MCF 10A (cell line): ENCODE data around the gene COX19. TPM values are rescaled to one million over a fixed set of nuclear protein-coding genes. Genes with fewer than 3 reads are reported as not detected.
"Not testable (repeated sequence)": the region's sequence is repeated elsewhere in the genome, so short reads cannot be mapped to it uniquely, and the experiment has no call there.

Experiments used
- BruUV-seq: library from RNA; stranded (reverse); fragments of 400-500 nt; replicated peaks from 2 replicates; lab custom pipeline; 2021; lab: Mats Ljungman, UMichigan
- CTCF ChIA-PET: fragments of 300-600 bp; sonication (Branson Sonifier 250); formaldehyde crosslinking; extraction: SDS; loops from one replicate; lab custom pipeline; 2021; ENCODE audit warnings: antibody characterized with exemption, inconsistent platforms; lab: Yijun Ruan, JAX
- POLR2A ChIA-PET: fragments of 300-600, 350-650 bp; sonication (Branson Sonifier 250); formaldehyde crosslinking; extraction: SDS; loops from one replicate; lab custom pipeline; 2020; ENCODE audit warnings: antibody characterized with exemption, inconsistent platforms; lab: Yijun Ruan, JAX
- DNase-seq: peaks from one replicate; pipeline ENCODE4 v3.0.0-alpha.2; 2018; ENCODE audit not compliant: unreplicated experiment
- H3K27ac Mint-ChIP-seq: one replicate; pipeline ENCODE4 v1.8.0; 2022; ENCODE audit warnings: mild to moderate bottlenecking, low read depth, mixed read lengths; ENCODE audit not compliant: unreplicated experiment
- H3K27me3 Mint-ChIP-seq: one replicate; pipeline ENCODE4 v1.8.0; 2022; ENCODE audit warnings: mixed read lengths; ENCODE audit not compliant: insufficient read depth, unreplicated experiment
- H3K36me3 Mint-ChIP-seq: one replicate; pipeline ENCODE4 v1.8.0; 2022; ENCODE audit warnings: mild to moderate bottlenecking, moderate library complexity, mixed read lengths; ENCODE audit not compliant: insufficient read depth, unreplicated experiment
- H3K4me1 Mint-ChIP-seq: one replicate; pipeline ENCODE4 v1.8.0; 2022; ENCODE audit warnings: mixed read lengths; ENCODE audit not compliant: insufficient read depth, unreplicated experiment
- H3K4me3 Mint-ChIP-seq: one replicate; pipeline ENCODE4 v1.8.0; 2022; ENCODE audit warnings: mild to moderate bottlenecking, moderate library complexity, mixed read lengths; ENCODE audit not compliant: unreplicated experiment
- H3K9me3 Mint-ChIP-seq: one replicate; pipeline ENCODE4 v1.8.0; 2022; ENCODE audit warnings: mixed read lengths; ENCODE audit not compliant: unreplicated experiment
- intact Hi-C: fragments of 100-400 bp; cut with micrococcal nuclease; formaldehyde crosslinking; loops from 2 replicates; pipeline ENCODE4 v1.14.1; 2022
- total RNA-seq: library from RNA; stranded (reverse); gene quantifications from 2 replicates; pipeline ENCODE4 v1.2.3, GENCODE V29; 2022
- TF ChIP-seq, protein P1 (sequence below): fragments of 200-600 bp; IDR thresholded peaks from one replicate; pipeline ENCODE4 v1.8.0; 2022; ENCODE audit warnings: antibody characterized with exemption, mild to moderate bottlenecking; ENCODE audit not compliant: unreplicated experiment

The COX19 gene
- total RNA-seq, 1 experiment from 2014 or later = 16.5 TPM

- H3K27ac Mint-ChIP-seq = peak overlapping the region; percentile 59
- no TSS peak for BruUV-seq
- POLR2A ChIA-PET = interaction anchor here (0.7 to 1.9 kb wide), 11 partner anchors 8 to 587 kb away, joined by 3 to 15 read pairs (median 3); partner anchors contain the start of genes COX19 and GET4
- intact Hi-C loops = no loop called here
- CTCF ChIA-PET = interaction anchor here (0.9 to 1.7 kb wide), 4 partner anchors 17 to 48 kb away, joined by 3 to 6 read pairs (median 4); no protein-coding TSS in a partner anchor
- no peaks in the 10 kb centered on the region for H3K9me3 Mint-ChIP-seq
- DNase-seq = peak; percentile 34
- no peak overlapping the region for H3K4me3 Mint-ChIP-seq
- no peaks in the 10 kb centered on the region for H3K36me3 Mint-ChIP-seq
- H3K27me3 Mint-ChIP-seq = peaks cover 21% of the 10 kb centered on the region
- TF ChIP-seq, protein P1, sequence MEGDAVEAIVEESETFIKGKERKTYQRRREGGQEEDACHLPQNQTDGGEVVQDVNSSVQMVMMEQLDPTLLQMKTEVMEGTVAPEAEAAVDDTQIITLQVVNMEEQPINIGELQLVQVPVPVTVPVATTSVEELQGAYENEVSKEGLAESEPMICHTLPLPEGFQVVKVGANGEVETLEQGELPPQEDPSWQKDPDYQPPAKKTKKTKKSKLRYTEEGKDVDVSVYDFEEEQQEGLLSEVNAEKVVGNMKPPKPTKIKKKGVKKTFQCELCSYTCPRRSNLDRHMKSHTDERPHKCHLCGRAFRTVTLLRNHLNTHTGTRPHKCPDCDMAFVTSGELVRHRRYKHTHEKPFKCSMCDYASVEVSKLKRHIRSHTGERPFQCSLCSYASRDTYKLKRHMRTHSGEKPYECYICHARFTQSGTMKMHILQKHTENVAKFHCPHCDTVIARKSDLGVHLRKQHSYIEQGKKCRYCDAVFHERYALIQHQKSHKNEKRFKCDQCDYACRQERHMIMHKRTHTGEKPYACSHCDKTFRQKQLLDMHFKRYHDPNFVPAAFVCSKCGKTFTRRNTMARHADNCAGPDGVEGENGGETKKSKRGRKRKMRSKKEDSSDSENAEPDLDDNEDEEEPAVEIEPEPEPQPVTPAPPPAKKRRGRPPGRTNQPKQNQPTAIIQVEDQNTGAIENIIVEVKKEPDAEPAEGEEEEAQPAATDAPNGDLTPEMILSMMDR = no peak
- peaks cover 5% of the 10 kb centered on the region for H3K4me1 Mint-ChIP-seq
Measured at GRCh38 chr7:945147-945555, 30.2 kb downstream of the COX19 start.

DNA sequence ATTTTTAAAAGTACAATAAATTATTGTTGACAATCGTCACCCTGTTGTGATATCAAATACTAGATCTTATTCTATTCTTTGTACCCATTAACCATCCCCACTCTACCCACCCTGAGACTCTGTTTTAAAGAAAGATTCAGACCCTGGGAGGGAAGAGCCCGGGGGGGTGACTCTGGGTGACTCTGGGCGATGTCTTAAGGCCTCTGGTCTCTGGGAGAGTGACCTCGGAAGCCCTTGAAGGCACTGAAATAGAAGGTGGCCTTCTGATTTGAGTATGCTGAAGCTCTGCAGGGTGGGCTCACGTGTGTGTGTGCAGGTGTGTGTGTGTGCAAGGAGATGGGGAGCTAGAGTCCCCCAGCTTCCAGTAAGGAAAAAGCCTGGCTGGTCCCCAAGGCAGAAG lies 30.6 kb downstream of the COX19 start:
- POLR2A ChIA-PET = interaction anchor here (1.1 to 1.9 kb wide), 7 partner anchors 9 to 68 kb away, joined by 3 to 15 read pairs (median 5); partner anchors contain the start of genes COX19 and GET4
- Mint-ChIP-seq H3K36me3 (no peaks in the 10 kb centered on the region), H3K4me1 (peaks cover 5% of the 10 kb centered on the region), H3K27me3 (peaks cover 21% of the 10 kb centered on the region), H3K9me3 (no peaks in the 10 kb centered on the region), H3K4me3 (no peak overlapping the region), H3K27ac (peak overlapping the region; percentile 59)
- intact Hi-C loops = no loop called here
- no peak for DNase-seq
- CTCF ChIA-PET = interaction anchor here (1.4 to 1.7 kb wide), 2 partner anchors 16 to 32 kb away, joined by 3 to 5 read pairs; no protein-coding TSS in a partner anchor
- TF ChIP-seq, protein P1 = no peak
- BruUV-seq = no TSS peak

- DNase-seq, H3K4me3 Mint-ChIP-seq, POLR2A ChIA-PET, CTCF ChIA-PET, H3K4me1 Mint-ChIP-seq, H3K27ac Mint-ChIP-seq, H3K9me3 Mint-ChIP-seq, BruUV-seq, intact Hi-C loops, H3K36me3 Mint-ChIP-seq: not testable (repeated sequence)
- H3K27me3 Mint-ChIP-seq = peaks cover 21% of the 10 kb centered on the region
Measured at GRCh38 chr7:943793-944192, 31.6 kb downstream of the COX19 start.

DNA sequence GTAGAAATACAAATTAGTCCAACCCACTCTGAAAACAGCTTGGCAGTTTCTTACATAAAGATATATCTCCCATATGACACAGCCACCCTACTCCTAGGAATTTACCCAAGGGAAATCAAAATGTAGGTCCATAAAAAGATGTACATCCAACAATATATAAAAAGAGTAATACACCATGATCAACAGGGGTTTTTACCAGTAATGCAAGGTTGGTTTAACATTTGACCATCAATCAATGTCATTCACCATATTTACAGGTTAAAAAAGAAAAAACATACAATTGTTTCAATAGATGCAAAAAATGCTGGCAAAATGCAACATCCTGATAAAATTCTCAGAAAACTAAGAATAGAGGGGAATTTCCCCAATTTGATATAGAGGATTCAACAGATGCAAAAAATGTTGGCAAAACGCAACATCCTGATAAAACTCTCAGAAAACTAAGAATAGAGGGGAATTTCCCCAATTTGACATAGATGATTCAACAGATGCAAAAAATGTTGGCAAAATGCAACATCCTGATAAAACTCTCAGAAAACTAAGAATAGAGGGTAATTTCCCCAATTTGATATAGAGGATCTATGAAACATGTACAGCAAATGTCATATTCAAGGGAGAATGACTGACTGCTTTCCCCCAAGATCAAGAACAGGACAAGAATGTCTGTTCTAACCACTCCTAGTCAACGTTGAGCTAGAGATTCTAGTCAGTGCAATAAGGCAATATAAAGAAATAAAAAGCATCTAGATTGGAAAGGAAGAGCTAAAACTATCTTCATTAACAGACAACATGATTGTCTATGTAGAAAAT lies 34.5 kb downstream of the COX19 start:
- intact Hi-C loops = no loop called here
- no peak overlapping the region for H3K4me3 Mint-ChIP-seq
- H3K27me3 Mint-ChIP-seq = peaks cover 21% of the 10 kb centered on the region
- TF ChIP-seq, protein P1 = no peak
- ChIA-PET CTCF (no interaction called here), POLR2A (interaction anchor here (1.7 kb wide), 1 partner anchor 12 kb away, joined by 9 read pairs; no protein-coding TSS in a partner anchor)
- BruUV-seq = no TSS peak
- no peak for DNase-seq
- H3K9me3 Mint-ChIP-seq = no peaks in the 10 kb centered on the region
- H3K4me1 Mint-ChIP-seq = peaks cover 5% of the 10 kb centered on the region
- no peaks in the 10 kb centered on the region for H3K36me3 Mint-ChIP-seq
- H3K27ac Mint-ChIP-seq = no peak overlapping the region
